Measurements from ENCODE around the gene AKT1.

Gene AKT1

GRCh38 chr14:104784846-104785707 is 10.5 kb downstream of the AKT1 start:
- DNase-seq: no peak

- DNase-seq: no peak
Observed at GRCh38 chr14:104784218-104784568, 11.4 kb downstream of the AKT1 start.

DNA sequence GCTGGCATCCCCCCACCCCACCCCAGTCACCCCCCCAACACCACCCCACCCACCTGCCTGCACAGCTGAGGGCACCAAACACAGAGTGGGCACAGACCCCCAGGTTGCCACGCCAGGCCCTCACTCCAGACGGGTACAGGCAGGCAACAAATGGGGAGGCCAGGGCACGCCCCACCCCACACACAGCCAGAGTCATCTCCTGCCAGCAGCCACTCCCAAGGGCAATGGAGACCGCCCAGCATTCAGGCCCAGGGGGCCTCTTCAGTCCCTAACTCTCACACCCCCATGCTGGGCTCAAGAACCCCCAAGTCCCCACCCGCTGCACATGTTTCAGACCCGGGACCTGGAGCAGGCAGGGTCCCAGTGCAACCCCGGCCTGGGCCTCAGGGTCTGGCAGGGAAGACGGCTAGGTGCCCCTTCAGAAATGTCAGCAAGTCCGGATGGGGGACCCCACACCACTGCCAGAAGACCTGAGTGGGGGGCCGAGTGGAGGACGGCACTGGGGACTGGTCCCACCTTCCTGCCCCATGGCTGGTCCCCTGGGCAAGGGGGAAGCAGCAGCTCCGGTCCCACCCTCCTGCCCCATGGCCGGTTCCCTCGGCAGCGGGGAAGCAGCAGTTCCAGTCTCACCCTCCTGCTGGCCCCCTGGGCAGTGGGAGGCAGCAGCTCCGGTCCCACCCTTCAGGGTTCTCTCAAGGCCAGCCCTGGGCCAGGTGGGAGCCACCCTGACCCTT is 11.9 kb downstream of the AKT1 start:
- DNase-seq: no peak

DNA sequence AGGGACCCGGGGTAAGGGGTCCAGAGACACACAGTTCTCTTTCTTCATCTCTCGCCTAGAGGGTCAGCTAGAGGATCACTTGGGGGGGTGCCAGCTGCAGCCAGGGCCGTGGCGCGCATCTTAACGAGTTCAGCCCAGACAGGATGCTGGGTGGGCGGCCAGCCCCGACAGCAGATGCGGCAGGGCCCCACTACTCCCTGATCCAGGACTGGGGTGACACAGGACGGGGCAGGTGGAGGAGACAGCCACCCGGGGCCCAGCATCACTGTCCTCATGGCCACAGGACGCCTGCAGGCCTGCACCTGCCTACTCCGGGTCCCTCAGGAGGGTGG is 12.8 kb downstream of the AKT1 start:
- no peak for DNase-seq

DNA sequence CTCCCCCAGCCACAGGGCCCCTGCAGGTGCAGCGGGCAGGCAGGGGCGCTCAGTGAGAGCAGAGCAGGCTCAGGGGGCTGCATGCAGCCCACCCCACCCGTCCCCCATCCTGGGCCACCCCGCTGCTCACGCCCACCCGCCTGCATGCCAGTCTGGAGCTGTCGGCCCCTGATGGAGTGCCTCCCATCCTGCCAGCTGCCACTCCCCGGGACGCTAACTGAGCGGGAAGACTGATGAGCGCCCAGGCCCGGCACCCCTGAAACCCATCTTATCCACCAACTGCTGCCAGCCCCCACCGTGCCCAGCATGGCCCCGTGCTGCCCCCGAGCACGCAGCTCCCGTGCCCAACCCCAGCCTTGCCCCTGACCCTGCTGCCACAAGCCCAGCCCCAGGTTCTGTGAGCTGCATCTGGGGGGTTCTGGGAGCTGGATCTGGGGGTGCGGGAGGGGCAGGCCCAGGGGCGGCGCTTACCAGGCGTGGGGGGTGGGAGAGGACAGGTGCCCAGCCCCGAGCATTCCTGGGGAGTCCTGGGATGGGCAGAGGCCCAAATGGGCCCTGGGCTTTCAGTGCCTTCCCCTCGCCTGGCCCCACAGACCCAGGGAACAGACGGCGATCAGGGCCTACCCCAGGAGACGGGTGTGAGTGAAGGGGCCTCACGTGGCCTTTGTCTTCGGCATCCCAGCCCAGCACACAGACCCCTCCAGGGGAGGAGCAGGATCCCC is 13.3 kb downstream of the AKT1 start:
- DNase-seq: no peak

DNA sequence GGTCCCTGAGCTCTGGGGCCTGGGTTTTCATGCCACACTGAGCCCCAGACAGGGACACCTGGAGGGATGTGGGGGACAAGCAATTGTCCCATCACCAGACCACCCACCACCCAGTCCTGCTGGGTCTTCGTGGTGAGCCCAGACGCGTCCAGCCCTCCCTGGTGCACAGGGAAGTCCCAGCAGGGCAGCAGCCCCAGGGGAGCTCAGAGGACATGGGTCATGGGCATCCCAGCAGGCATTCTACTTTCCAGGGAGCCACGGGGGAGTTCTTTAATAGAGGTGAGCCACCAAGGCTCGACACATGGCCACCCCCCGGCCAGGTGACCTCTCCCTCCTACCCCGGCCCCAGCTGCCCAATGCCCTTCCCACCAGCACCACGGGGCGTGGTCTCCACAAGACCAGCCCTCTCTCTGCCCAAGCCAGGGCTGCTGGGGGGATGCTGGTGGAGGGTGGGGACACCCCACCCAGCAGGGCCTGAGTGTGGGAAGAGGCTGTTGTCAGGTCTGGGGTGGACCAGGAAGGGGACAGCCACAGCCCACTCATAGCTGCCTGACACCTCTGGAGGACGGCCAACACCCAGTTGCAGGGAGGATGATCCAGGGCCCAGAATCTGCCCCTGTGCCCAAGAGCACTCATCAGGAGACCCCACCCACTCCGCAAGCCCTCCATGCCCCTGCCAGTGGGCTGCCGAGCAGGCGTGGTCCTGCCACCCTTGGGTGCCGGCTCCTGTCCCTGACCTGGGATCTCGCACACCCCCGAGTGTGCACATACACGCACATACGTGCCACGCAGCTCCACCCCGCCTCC is 14.1 kb downstream of the AKT1 start:
- no peak for DNase-seq

DNA sequence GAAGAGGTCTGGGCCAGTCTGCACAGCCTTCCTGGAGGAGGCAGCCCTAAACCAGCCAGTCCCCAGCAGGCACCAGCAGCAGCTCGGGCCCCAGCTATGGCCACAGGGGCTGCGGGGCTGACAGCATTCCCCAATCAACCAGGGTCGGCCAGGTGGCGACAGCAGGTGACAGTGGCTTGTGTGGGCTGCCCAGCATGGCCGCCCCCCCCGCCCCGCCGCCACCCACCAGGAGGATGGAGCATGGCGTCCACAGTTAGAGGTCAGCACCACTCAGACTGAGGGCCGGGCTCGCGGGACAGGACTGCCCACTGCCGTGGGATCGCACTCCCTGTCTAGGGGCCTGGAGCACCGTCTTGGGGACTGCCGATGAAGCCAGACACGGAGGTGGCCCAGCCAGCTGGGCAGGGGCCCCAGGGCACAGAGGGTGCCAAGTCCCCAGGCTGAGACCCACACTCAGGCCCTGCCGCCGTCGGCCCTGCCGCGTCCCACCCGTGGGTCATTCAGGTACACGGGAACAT is 15.0 kb downstream of the AKT1 start:
- no peak for DNase-seq

- no peak for DNase-seq
Observed at GRCh38 chr14:104779776-104780512, 15.6 kb downstream of the AKT1 start.

- DNase-seq: no peak
Observed at GRCh38 chr14:104778694-104779331, 16.7 kb downstream of the AKT1 start.

DNA sequence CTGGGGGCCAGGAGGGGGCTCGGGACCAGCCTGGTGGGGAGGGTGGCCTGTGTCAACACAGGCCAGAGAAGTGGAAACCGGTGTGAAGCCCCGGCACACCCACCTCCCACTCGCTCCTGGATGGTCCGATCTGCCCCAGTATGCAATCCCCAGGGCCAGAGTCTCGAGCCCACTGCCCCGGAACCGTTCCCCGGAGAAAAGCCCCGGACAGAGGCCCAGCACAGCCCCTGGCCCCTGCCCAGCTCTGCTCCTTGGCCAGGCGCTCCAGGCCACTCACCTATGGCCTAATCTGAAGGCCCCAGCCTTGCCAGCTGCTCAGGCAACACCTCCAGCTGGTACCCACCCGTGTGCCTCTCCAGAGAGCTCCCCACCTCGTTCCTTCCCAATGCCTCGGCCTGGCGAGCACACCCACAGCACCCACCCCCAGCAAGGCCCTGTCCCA is 17.7 kb downstream of the AKT1 start:
- no peak for DNase-seq

- DNase-seq: no peak
Observed at GRCh38 chr14:104776961-104777807, 18.4 kb downstream of the AKT1 start.

- no peak for DNase-seq
Observed at GRCh38 chr14:104776481-104776880, 19.1 kb downstream of the AKT1 start.

DNA sequence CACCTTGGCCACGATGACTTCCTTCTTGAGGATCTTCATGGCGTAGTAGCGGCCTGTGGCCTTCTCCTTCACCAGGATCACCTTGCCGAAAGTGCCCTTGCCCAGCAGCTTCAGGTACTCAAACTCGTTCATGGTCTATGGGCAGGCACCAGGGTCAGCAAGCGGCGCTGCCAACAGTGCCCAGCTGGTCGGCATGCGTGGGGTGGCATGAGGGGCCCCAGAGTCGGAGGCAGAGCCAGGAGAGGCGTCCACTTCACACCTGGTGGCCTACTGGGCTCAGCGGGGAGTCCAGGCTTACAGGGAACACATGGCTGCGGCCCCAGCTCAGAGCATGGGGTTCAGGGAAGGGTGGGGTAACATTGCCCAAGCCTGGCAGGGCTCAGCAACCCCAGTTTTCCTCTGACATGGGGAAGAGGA is 20.5 kb downstream of the AKT1 start:
- DNase-seq: no peak

GRCh38 chr14:104774453-104775072 is 21.0 kb downstream of the AKT1 start:
- no peak for DNase-seq

GRCh38 chr14:104773505-104774452 is 21.8 kb downstream of the AKT1 start:
- no peak for DNase-seq

- DNase-seq: no peak
Observed at GRCh38 chr14:104772707-104773504, 22.6 kb downstream of the AKT1 start.

GRCh38 chr14:104771918-104772706 is 23.4 kb downstream of the AKT1 start:
- no peak for DNase-seq

All from CD4-positive, alpha-beta T cell treated with Interleukin-21 for 1 hour (primary cell).